ENCODE data around the gene HMX3. TPM values are rescaled to one million over a fixed set of nuclear protein-coding genes. Genes with fewer than 3 reads are reported as not detected.

HMX3 gene
- total and polyA plus RNA-seq, 2 experiments from 2014 or later = 0.35 TPM; not detected in 1

DNA sequence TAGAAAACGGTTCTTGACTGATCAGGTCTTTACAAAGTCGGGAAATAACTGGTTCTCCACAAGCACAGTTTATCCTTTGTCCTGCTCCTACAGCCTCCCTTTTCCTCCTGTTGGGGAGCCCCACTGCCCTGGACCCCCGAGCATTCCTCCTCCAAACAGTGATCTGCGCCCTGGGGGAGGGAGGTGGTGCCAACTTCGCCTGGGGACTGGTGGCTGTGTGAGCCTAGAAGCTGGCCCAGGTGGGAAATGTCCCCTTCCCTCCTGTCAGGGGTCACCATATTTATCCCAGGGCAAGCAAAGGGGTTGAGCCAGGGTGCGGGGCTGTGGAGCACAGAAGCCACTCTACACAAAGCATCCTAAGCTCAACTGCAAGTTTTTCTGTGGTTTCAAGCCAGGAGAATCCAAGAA is 5.2 kb downstream of the HMX3 start:
- no peak overlapping the region for H3K27ac Mint-ChIP-seq
- no peaks in the 10 kb centered on the region for H3K79me2 ChIP-seq (replicated peaks; ENCODE audit: insufficient read depth)

DNA sequence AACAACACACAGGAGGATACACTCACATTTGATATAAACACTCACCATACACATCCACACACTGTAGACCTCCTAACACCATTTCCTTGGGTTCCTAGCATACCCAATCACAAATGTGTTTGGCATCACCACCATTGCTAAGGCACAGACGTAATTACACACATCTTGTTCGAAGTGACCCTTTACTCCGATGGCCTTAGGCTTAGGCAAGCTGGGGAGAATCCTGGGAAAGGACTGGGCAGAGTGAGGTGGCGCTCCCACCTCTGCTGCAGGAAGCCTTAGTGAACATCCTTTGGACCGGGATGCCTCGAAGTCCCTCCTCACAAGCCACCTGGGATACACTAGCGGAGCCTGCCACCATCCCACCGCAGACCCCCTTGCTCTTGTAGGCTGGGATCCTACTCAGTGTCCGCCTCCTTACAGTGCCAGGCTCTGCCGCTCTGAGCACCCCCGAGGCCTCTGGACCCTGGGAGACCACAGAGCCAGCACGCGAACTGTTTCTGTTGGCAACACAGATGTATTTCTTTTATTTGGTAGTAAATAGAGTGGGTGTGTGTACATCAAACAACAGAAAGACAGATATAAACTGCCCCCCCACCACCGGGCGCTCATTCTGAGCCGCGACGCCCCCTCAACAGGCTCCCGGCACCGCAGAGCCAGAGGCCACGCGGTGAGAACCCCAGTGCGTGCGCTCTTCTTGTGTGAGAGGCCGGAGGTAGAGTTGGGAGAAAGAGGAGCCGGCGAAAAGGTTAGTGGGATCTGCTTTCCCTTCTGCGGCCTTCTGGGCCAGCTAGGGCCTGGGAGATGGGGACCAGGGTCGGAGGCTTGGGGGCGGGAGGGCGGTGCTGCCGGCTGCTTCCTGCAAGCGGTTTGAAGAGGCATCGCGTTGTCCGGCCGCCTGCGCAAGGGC is 6.3 kb downstream of the HMX3 start:
- no peak overlapping the region for H3K27ac Mint-ChIP-seq
- no peaks in the 10 kb centered on the region for H3K9me2 ChIP-seq (ENCODE audit: insufficient read depth)
- H3K27ac ChIP-seq (ENCODE audit: low read depth) = no peak overlapping the region
- H3K27me3 ChIP-seq (ENCODE audit: insufficient read depth) = peaks cover 100% of the 10 kb centered on the region
- TF ChIP-seq EZH2 (IDR thresholded peaks at IDR 0.05; ENCODE audit: low read depth, unreplicated experiment) (peak; percentile 93), EZH2phosphoT487 (IDR thresholded peaks at IDR 0.05; ENCODE audit: unreplicated experiment) (no peak)
- peak; percentile 61 for DNase-seq (ENCODE audit: low spot score)
- peaks cover 69% of the 10 kb centered on the region for H3K4me1 Mint-ChIP-seq
- H3K27me3 Mint-ChIP-seq (ENCODE audit: insufficient read depth, low read depth, poor library complexity) = peaks cover 99% of the 10 kb centered on the region
- H3K4me1 ChIP-seq (ENCODE audit: insufficient read depth) = peaks cover 72% of the 10 kb centered on the region
- H3K4me3 ChIP-seq = peak overlapping the region; percentile 48
- peak; percentile 1; the same call in 1 of the 3 replicates for ATAC-seq
- H3K4me2 ChIP-seq = peak overlapping the region; percentile 82
- H3K9me3 Mint-ChIP-seq = peaks cover 8% of the 10 kb centered on the region
- peaks cover 16% of the 10 kb centered on the region; the same call in 1 of the 2 replicates for H4K20me1 ChIP-seq (replicated peaks; ENCODE audit: insufficient read depth)
- peaks cover 34% of the 10 kb centered on the region for H3F3A ChIP-seq (replicated peaks; ENCODE audit: low read depth)
- H3K79me2 ChIP-seq (replicated peaks; ENCODE audit: insufficient read depth) = no peaks in the 10 kb centered on the region
- H3K4me3 Mint-ChIP-seq = peak overlapping the region; percentile 61
- H2AFZ ChIP-seq = peak overlapping the region; percentile 83; the same call in 1 of the 2 replicates
- H3K36me3 Mint-ChIP-seq (ENCODE audit: low read depth) = no peaks in the 10 kb centered on the region; the same call in 2 of the 3 replicates
- no peaks in the 10 kb centered on the region for H3K36me3 ChIP-seq (ENCODE audit: insufficient read depth)

More for the DNA sequence above, 5.2 kb downstream of the HMX3 start:
- Histone ChIP-seq H3K4me2 (0 out of 2 replicates have a peak overlapping the region, but pooled peaks have one; percentile 80), H4K20me1 (replicated peaks; ENCODE audit: insufficient read depth) (peaks cover 15% of the 10 kb centered on the region; the same call in 1 of the 2 replicates), H3K36me3 (ENCODE audit: insufficient read depth) (no peaks in the 10 kb centered on the region), H2AFZ (no peak overlapping the region), H3K4me3 (no peak overlapping the region), H3K4me1 (ENCODE audit: insufficient read depth) (peaks cover 63% of the 10 kb centered on the region), H3K9me2 (ENCODE audit: insufficient read depth) (no peaks in the 10 kb centered on the region), H3K27ac (ENCODE audit: low read depth) (no peak overlapping the region), H3F3A (replicated peaks; ENCODE audit: low read depth) (peaks cover 29% of the 10 kb centered on the region), H3K27me3 (ENCODE audit: insufficient read depth) (peaks cover 100% of the 10 kb centered on the region)
- Mint-ChIP-seq H3K9me3 (peaks cover 8% of the 10 kb centered on the region), H3K27me3 (ENCODE audit: insufficient read depth, low read depth, poor library complexity) (peaks cover 97% of the 10 kb centered on the region), H3K4me3 (no peak overlapping the region), H3K36me3 (ENCODE audit: low read depth) (no peaks in the 10 kb centered on the region), H3K4me1 (peaks cover 65% of the 10 kb centered on the region)
- TF ChIP-seq JUNB (IDR thresholded peaks at IDR 0.05; ENCODE audit: unreplicated experiment) (no peak), EZH2phosphoT487 (IDR thresholded peaks at IDR 0.05; ENCODE audit: unreplicated experiment) (peak; percentile 62), EZH2 (IDR thresholded peaks at IDR 0.05; ENCODE audit: low read depth, unreplicated experiment) (peak; percentile 21)
- no peak for DNase-seq (ENCODE audit: low spot score)
- ATAC-seq = no peak

DNA sequence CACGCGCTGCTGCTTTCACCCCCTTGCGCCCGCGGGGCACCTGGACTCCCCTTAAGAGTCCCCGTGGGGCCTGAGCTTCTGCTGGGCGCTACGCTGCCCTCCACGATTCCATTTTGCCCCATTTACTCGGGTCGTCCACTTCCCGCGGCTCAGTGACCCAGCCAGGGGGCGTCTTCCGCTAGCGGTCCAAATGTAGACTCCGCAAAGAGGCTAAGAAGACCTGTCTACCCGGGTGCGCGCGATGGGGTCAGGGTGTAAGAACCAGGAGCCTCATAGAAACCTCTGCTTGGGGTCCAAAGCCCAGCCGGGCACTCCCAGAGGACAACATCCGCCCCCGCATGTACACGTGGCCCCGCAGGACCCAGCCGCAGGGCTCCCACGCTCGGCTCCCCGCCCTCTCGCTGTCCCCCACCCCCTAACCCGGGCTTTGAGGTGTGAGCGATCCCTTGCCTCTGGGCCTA is 7.0 kb downstream of the HMX3 start:
- no peaks in the 10 kb centered on the region; the same call in 2 of the 3 replicates for H3K36me3 Mint-ChIP-seq (ENCODE audit: low read depth)
- TF ChIP-seq, protein P1, sequence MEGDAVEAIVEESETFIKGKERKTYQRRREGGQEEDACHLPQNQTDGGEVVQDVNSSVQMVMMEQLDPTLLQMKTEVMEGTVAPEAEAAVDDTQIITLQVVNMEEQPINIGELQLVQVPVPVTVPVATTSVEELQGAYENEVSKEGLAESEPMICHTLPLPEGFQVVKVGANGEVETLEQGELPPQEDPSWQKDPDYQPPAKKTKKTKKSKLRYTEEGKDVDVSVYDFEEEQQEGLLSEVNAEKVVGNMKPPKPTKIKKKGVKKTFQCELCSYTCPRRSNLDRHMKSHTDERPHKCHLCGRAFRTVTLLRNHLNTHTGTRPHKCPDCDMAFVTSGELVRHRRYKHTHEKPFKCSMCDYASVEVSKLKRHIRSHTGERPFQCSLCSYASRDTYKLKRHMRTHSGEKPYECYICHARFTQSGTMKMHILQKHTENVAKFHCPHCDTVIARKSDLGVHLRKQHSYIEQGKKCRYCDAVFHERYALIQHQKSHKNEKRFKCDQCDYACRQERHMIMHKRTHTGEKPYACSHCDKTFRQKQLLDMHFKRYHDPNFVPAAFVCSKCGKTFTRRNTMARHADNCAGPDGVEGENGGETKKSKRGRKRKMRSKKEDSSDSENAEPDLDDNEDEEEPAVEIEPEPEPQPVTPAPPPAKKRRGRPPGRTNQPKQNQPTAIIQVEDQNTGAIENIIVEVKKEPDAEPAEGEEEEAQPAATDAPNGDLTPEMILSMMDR (conservative IDR thresholded peaks at IDR 0.05; ENCODE audit: low read depth in 2 of 2) = peak; percentile 20 to 25; a peak in 2 of 4 replicates
- TF ChIP-seq, protein P2, sequence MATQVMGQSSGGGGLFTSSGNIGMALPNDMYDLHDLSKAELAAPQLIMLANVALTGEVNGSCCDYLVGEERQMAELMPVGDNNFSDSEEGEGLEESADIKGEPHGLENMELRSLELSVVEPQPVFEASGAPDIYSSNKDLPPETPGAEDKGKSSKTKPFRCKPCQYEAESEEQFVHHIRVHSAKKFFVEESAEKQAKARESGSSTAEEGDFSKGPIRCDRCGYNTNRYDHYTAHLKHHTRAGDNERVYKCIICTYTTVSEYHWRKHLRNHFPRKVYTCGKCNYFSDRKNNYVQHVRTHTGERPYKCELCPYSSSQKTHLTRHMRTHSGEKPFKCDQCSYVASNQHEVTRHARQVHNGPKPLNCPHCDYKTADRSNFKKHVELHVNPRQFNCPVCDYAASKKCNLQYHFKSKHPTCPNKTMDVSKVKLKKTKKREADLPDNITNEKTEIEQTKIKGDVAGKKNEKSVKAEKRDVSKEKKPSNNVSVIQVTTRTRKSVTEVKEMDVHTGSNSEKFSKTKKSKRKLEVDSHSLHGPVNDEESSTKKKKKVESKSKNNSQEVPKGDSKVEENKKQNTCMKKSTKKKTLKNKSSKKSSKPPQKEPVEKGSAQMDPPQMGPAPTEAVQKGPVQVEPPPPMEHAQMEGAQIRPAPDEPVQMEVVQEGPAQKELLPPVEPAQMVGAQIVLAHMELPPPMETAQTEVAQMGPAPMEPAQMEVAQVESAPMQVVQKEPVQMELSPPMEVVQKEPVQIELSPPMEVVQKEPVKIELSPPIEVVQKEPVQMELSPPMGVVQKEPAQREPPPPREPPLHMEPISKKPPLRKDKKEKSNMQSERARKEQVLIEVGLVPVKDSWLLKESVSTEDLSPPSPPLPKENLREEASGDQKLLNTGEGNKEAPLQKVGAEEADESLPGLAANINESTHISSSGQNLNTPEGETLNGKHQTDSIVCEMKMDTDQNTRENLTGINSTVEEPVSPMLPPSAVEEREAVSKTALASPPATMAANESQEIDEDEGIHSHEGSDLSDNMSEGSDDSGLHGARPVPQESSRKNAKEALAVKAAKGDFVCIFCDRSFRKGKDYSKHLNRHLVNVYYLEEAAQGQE (IDR thresholded peaks at IDR 0.05; ENCODE audit: unreplicated experiment) = no peak
- Histone ChIP-seq H3K36me3 (ENCODE audit: insufficient read depth) (no peaks in the 10 kb centered on the region), H3K4me3 (peak overlapping the region; percentile 48), H3K27ac (ENCODE audit: low read depth) (no peak overlapping the region), H2AFZ (peak overlapping the region; percentile 83; the same call in 1 of the 2 replicates), H4K20me1 (replicated peaks; ENCODE audit: insufficient read depth) (peaks cover 18% of the 10 kb centered on the region; the same call in 1 of the 2 replicates), H3F3A (replicated peaks; ENCODE audit: low read depth) (peaks cover 41% of the 10 kb centered on the region), H3K27me3 (ENCODE audit: insufficient read depth) (peaks cover 100% of the 10 kb centered on the region), H3K4me1 (ENCODE audit: insufficient read depth) (peaks cover 75% of the 10 kb centered on the region), H3K4me2 (peak overlapping the region; percentile 82), H3K9me2 (ENCODE audit: insufficient read depth) (no peaks in the 10 kb centered on the region), H3K79me2 (replicated peaks; ENCODE audit: insufficient read depth) (no peaks in the 10 kb centered on the region)
- H3K9me3 Mint-ChIP-seq = peaks cover 8% of the 10 kb centered on the region
- no peak overlapping the region for H3K27ac Mint-ChIP-seq
- H3K27me3 Mint-ChIP-seq (ENCODE audit: insufficient read depth, low read depth, poor library complexity) = peaks cover 100% of the 10 kb centered on the region
- H3K4me1 Mint-ChIP-seq = peaks cover 73% of the 10 kb centered on the region
- H3K4me3 Mint-ChIP-seq = peak overlapping the region; percentile 61
- ATAC-seq (peak; percentile 0; the same call in 2 of the 3 replicates), DNase-seq (ENCODE audit: low spot score) (peak; percentile 51)

Measured in GM23338 (cell line).